NCI-H345 treated with DMSO at 0.1 percent for 48 hours (cell line): ENCODE results near the gene FOXA3.
"Not testable (repeated sequence)": the region's sequence is repeated elsewhere in the genome, so short reads cannot be mapped to it uniquely, and the experiment has no call there.

ENCODE experiments used
- DNase-seq: peaks from one replicate; lab custom pipeline; 2025; ENCODE audit not compliant: unreplicated experiment; lab: John Stamatoyannopoulos, UW

FOXA3 gene

GRCh38 chr19:45887200-45887710 is 23.1 kb downstream of the FOXA3 start:
- DNase-seq = no peak

GRCh38 chr19:45889210-45889885 is 25.2 kb downstream of the FOXA3 start:
- DNase-seq = no peak

GRCh38 chr19:45890877-45891276 is 26.8 kb downstream of the FOXA3 start:
- DNase-seq = no peak

GRCh38 chr19:45895519-45895972 is 31.4 kb downstream of the FOXA3 start:
- no peak for DNase-seq

- DNase-seq = not testable (repeated sequence)
Observed at GRCh38 chr19:45895983-45896599, 32.0 kb downstream of the FOXA3 start.

- no peak for DNase-seq
Observed at GRCh38 chr19:45897261-45897812, 33.2 kb downstream of the FOXA3 start.

- no peak for DNase-seq
Observed at GRCh38 chr19:45899253-45899652, 35.1 kb downstream of the FOXA3 start.

- no peak for DNase-seq
Observed at GRCh38 chr19:45899919-45900589, 35.9 kb downstream of the FOXA3 start.

GRCh38 chr19:45900738-45901431 is 36.8 kb downstream of the FOXA3 start:
- no peak for DNase-seq

GRCh38 chr19:45901432-45901911 is 37.3 kb downstream of the FOXA3 start:
- no peak for DNase-seq

GRCh38 chr19:45901912-45902650 is 38.0 kb downstream of the FOXA3 start, which contains the start of gene MYPOP:
MYPOP (minus strand) TSS chr19:45902613; CDS start chr19:45901773, 840 bp downstream.
- DNase-seq = no peak

GRCh38 chr19:45902651-45903625 is 38.8 kb downstream of the FOXA3 start:
- peak; percentile 92 for DNase-seq

- DNase-seq = no peak
Observed at GRCh38 chr19:45905011-45905410, 40.9 kb downstream of the FOXA3 start.

GRCh38 chr19:45906221-45906620 is 42.1 kb downstream of the FOXA3 start:
- no peak for DNase-seq

GRCh38 chr19:45908956-45909355 is 44.8 kb downstream of the FOXA3 start:
- DNase-seq = no peak

GRCh38 chr19:45911291-45911690 is 47.2 kb downstream of the FOXA3 start:
- DNase-seq = no peak

GRCh38 chr19:45913874-45914830 is 50.0 kb downstream of the FOXA3 start, which contains the start of gene NANOS2:
NANOS2 (minus strand) TSS chr19:45914778; CDS start chr19:45914693, 85 bp downstream.
- no peak for DNase-seq
